ENCODE data around the gene LGR5. TPM values are rescaled to one million over a fixed set of nuclear protein-coding genes. Genes with fewer than 3 reads are reported as not detected.

The LGR5 gene
- total and polyA plus RNA-seq, 10 of the 15 experiments (the other 5 are each of a cell fraction or from before 2014, with no cell fraction given) = 2.1 TPM; not detected in 9

DNA sequence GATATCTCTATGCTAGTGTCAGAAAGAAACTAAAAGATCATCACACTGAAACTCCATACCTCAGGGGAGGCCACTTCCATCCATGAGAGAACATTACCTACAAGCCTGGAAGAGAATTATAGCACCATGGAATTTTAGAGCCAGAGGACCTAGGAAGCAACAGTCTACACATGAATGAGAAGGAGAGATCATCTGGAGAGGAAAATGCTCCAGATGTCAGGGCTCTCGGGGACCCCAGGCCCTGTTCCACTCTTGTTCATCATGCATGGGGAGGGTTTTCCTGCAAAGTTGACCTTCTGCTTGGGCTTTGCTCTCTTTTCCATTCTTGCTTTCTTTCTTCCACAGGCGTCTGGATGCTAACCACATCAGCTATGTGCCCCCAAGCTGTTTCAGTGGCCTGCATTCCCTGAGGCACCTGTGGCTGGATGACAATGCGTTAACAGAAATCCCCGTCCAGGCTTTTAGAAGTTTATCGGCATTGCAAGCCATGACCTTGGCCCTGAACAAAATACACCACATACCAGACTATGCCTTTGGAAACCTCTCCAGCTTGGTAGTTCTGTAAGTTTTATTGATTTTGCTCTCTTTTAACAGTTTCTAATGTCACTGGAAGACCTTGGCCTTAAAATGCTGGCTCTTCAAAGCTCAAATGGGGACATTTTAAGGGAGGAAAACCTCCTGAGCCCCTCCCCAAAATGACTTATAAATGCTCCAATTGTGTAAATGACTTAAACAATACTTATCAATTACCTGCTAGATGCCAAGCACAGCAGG is 113.3 kb downstream of the LGR5 start:
- Histone ChIP-seq H4K20me1 (ENCODE audit: control insufficient read depth, insufficient read depth) (no peaks in the 10 kb centered on the region), H3K36me3 (ENCODE audit: control insufficient read depth in 2 of 2, insufficient read depth in 2 of 2, low read length in 1 of 2) (no peaks in the 10 kb centered on the region), H3K27me3 (replicated peaks in 1 of 2; ENCODE audit: control insufficient read depth in 2 of 2, insufficient read depth in 2 of 2, low read length in 1 of 2) (no peaks in the 10 kb centered on the region), H3K4me3 (no peak overlapping the region), H3K9ac (ENCODE audit: control insufficient read depth, insufficient read depth, low read length) (no peak overlapping the region), H3K4me1 (ENCODE audit: control insufficient read depth, insufficient read depth, low read length) (no peaks in the 10 kb centered on the region), H3K9me3 (replicated peaks; ENCODE audit: control insufficient read depth, insufficient read depth, low read length) (no peaks in the 10 kb centered on the region), H3K4me2 (ENCODE audit: control insufficient read depth, insufficient read depth) (no peak overlapping the region), H3K27ac (ENCODE audit: control insufficient read depth, insufficient read depth) (no peak overlapping the region), H3K79me2 (ENCODE audit: control insufficient read depth, insufficient read depth, low read length) (no peaks in the 10 kb centered on the region), H2AFZ (ENCODE audit: control insufficient read depth, low read depth, low read length) (no peak overlapping the region)
- intact Hi-C loops (cut with micrococcal nuclease; ENCODE audit: unreplicated experiment) = no loop called here
- ATAC-seq (no peak), DNase-seq (ENCODE audit: low read depth, low spot score) (no peak), FAIRE-seq (no peak)
- ChIA-PET SMC1A (ENCODE audit: uncharacterized antibody, unreplicated experiment) (no interaction called here), POLR2A (no interaction called here), RAD21 (ENCODE audit: unreplicated experiment) (interaction anchor here (1.2 to 2.0 kb wide), 2 partner anchors 137 to 194 kb away, joined by 4 to 8 read pairs; no protein-coding TSS in a partner anchor), CTCF (interaction anchor here (1.2 to 2.6 kb wide), 5 partner anchors 12 to 137 kb away, joined by 3 to 30 read pairs (median 3); no protein-coding TSS in a partner anchor)
- no TSS peak for BruUV-seq (replicated peaks)
- in situ Hi-C loops (cut with MboI) = no loop called here
- TF ChIP-seq WRNIP1 (IDR thresholded peaks at IDR 0.05; ENCODE audit: borderline replicate concordance, low read depth, low read length) (no peak), HCFC1 (IDR thresholded peaks at IDR 0.05; ENCODE audit: low read length) (no peak), CBFB (IDR thresholded peaks at IDR 0.05; ENCODE audit: low read depth) (no peak), MTA3 (IDR thresholded peaks at IDR 0.05; ENCODE audit: borderline replicate concordance, low read length) (no peak), NFIC (IDR thresholded peaks at IDR 0.05; ENCODE audit: low read depth, low read length) (no peak), ZZZ3 (IDR thresholded peaks at IDR 0.05; ENCODE audit: control insufficient read depth, insufficient read length, low read depth) (no peak), IRF4 (IDR thresholded peaks at IDR 0.05; ENCODE audit: low read depth, low read length) (no peak), ESRRA (IDR thresholded peaks at IDR 0.05; ENCODE audit: low read length) (no peak), NR2C1 (IDR thresholded peaks at IDR 0.05) (no peak), POU2F2 (IDR thresholded peaks at IDR 0.05; ENCODE audit: borderline replicate concordance, low read depth, low read length) (no peak)
- TF ChIP-seq, protein P1, sequence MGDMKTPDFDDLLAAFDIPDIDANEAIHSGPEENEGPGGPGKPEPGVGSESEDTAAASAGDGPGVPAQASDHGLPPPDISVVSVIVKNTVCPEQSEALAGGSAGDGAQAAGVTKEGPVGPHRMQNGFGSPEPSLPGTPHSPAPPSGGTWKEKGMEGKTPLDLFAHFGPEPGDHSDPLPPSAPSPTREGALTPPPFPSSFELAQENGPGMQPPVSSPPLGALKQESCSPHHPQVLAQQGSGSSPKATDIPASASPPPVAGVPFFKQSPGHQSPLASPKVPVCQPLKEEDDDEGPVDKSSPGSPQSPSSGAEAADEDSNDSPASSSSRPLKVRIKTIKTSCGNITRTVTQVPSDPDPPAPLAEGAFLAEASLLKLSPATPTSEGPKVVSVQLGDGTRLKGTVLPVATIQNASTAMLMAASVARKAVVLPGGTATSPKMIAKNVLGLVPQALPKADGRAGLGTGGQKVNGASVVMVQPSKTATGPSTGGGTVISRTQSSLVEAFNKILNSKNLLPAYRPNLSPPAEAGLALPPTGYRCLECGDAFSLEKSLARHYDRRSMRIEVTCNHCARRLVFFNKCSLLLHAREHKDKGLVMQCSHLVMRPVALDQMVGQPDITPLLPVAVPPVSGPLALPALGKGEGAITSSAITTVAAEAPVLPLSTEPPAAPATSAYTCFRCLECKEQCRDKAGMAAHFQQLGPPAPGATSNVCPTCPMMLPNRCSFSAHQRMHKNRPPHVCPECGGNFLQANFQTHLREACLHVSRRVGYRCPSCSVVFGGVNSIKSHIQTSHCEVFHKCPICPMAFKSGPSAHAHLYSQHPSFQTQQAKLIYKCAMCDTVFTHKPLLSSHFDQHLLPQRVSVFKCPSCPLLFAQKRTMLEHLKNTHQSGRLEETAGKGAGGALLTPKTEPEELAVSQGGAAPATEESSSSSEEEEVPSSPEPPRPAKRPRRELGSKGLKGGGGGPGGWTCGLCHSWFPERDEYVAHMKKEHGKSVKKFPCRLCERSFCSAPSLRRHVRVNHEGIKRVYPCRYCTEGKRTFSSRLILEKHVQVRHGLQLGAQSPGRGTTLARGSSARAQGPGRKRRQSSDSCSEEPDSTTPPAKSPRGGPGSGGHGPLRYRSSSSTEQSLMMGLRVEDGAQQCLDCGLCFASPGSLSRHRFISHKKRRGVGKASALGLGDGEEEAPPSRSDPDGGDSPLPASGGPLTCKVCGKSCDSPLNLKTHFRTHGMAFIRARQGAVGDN (IDR thresholded peaks at IDR 0.05) = no peak
- TF ChIP-seq, protein P2, sequence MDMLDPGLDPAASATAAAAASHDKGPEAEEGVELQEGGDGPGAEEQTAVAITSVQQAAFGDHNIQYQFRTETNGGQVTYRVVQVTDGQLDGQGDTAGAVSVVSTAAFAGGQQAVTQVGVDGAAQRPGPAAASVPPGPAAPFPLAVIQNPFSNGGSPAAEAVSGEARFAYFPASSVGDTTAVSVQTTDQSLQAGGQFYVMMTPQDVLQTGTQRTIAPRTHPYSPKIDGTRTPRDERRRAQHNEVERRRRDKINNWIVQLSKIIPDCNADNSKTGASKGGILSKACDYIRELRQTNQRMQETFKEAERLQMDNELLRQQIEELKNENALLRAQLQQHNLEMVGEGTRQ (IDR thresholded peaks at IDR 0.05; ENCODE audit: borderline replicate concordance, low read depth, low read length) = no peak
- WGBS (ENCODE audit: insufficient coverage, insufficient replicate concordance, low lambda C conversion rate, missing lambda C conversion rate) = 58% methylated on average over 5 of the region's 5 CpGs

All from GM12878 (cell line).